HG02588 (cell line): ENCODE measurements around the gene PTS.

Experiments used
- ATAC-seq: cut with Tn5 transposase; IDR thresholded peaks from one replicate; pipeline ENCODE4 v1.9.1; 2021; ENCODE audit warnings: mild to moderate bottlenecking, moderate library complexity; ENCODE audit not compliant: unreplicated experiment

Gene PTS

GRCh38 chr11:112260490-112260889 lies 34.3 kb downstream of the PTS start, which contains the start of gene PLET1:
PLET1 (minus strand) TSS chr11:112260860; CDS start chr11:112260589, 271 bp downstream.
- no peak for ATAC-seq

DNA sequence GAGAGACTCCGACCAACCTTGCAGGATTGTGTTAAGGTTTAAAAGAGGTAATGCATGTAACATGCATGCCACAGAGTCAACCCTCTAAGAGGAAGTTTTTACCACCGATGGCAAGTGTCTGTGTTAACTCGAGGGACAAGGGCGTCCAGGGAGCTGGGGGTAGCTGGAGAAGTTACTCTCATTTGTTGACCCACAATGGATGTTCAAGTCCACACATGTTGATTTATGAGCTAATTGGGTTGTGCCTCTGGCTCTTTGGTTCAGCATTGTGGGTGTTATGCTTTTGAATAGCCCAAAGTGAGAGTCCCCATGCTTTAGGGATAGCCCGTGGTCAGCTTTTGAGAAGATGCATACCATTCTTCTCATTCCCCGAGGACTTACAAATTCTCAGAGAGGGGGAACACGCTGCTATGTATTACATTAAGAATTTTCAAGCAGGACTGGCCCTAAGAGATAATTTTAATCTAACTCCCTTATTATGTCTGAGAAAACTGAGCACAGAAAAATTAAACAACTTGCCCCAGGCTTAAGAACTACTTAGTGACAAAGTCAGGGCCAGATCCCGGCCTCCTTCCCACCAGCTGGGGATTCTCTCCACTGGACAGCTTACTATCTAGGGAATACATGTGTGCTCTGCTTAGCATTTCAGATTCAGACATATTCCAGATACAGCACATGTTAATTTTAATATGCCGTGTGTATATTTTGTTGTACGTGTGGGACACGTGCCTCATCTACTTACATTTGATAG lies 39.6 kb downstream of the PTS start:
- no peak for ATAC-seq

GRCh38 chr11:112266410-112266778 lies 40.2 kb downstream of the PTS start:
- ATAC-seq: no peak

GRCh38 chr11:112267188-112267591 lies 41.0 kb downstream of the PTS start:
- no peak for ATAC-seq

GRCh38 chr11:112268406-112268805 lies 42.2 kb downstream of the PTS start:
- no peak for ATAC-seq

GRCh38 chr11:112269139-112269538 lies 42.9 kb downstream of the PTS start:
- no peak for ATAC-seq

- no peak for ATAC-seq
These were observed 44.4 kb downstream of the PTS start for GRCh38 chr11:112270551-112271180.

- no peak for ATAC-seq
These were observed 45.0 kb downstream of the PTS start for GRCh38 chr11:112271242-112271641.

- no peak for ATAC-seq
These were observed 46.8 kb downstream of the PTS start for GRCh38 chr11:112273066-112273465.

- ATAC-seq: no peak
These were observed 48.0 kb downstream of the PTS start for GRCh38 chr11:112274007-112274783.

DNA sequence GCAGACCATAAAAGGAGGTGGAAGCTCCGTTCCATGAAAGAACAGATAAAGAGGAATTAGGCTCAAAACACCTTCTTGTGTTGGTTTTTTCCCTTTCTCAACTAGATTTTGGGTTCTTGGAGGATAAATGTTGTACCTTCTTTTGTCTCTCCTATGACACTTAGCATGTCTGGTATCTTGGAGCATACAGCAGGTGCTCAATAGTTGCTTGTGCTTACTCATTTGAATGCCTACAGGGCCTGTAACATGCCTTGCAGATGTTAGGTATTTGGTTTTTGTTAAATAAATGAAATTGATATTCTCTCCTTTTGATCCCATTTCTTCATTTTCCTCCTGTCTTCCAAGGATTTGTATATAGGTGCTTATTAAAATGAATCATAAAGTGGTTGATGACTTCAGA lies 50.8 kb downstream of the PTS start:
- no peak for ATAC-seq

- no peak for ATAC-seq
These were observed 51.7 kb downstream of the PTS start for GRCh38 chr11:112277941-112278340.

DNA sequence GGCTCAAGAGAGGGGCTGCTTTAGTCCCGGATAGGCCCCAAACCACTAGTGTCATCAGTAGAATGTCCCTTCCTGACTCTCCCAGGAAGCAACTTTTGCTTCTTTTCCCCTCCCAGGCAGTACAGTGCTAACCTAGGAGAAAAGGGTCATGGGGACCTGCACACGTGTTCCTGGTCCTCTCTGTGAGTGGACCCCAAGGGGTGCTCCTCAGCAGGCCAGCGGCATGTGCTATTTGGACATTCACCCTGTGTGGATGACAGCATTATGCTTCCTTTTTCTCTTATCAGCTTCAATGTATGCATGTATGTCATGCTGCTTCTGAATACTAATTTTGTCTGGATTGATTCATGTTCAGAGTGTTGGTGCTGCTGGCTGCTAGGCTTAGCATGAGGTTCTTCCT lies 52.6 kb downstream of the PTS start:
- ATAC-seq: no peak

GRCh38 chr11:112279901-112280267 lies 53.7 kb downstream of the PTS start:
- ATAC-seq: peak; percentile 39

- ATAC-seq: peak; percentile 88
These were observed 54.3 kb downstream of the PTS start for GRCh38 chr11:112280268-112281126.

- no peak for ATAC-seq
These were observed 55.5 kb downstream of the PTS start for GRCh38 chr11:112281726-112282125.
